NOMO-1 (cell line): ENCODE results near the gene PCDH20.
"Not testable (repeated sequence)": the region's sequence is repeated elsewhere in the genome, so short reads cannot be mapped to it uniquely, and the experiment has no call there.

ENCODE experiments used
- DNase-seq, 2 experiments: peaks; one replicate each; lab custom pipeline; 2025; ENCODE audit not compliant: unreplicated experiment in 2 of 2; lab: John Stamatoyannopoulos, UW

Gene PCDH20, protein sequence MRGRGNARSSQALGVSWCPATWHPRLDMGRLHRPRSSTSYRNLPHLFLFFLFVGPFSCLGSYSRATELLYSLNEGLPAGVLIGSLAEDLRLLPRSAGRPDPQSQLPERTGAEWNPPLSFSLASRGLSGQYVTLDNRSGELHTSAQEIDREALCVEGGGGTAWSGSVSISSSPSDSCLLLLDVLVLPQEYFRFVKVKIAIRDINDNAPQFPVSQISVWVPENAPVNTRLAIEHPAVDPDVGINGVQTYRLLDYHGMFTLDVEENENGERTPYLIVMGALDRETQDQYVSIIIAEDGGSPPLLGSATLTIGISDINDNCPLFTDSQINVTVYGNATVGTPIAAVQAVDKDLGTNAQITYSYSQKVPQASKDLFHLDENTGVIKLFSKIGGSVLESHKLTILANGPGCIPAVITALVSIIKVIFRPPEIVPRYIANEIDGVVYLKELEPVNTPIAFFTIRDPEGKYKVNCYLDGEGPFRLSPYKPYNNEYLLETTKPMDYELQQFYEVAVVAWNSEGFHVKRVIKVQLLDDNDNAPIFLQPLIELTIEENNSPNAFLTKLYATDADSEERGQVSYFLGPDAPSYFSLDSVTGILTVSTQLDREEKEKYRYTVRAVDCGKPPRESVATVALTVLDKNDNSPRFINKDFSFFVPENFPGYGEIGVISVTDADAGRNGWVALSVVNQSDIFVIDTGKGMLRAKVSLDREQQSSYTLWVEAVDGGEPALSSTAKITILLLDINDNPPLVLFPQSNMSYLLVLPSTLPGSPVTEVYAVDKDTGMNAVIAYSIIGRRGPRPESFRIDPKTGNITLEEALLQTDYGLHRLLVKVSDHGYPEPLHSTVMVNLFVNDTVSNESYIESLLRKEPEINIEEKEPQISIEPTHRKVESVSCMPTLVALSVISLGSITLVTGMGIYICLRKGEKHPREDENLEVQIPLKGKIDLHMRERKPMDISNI

DNA sequence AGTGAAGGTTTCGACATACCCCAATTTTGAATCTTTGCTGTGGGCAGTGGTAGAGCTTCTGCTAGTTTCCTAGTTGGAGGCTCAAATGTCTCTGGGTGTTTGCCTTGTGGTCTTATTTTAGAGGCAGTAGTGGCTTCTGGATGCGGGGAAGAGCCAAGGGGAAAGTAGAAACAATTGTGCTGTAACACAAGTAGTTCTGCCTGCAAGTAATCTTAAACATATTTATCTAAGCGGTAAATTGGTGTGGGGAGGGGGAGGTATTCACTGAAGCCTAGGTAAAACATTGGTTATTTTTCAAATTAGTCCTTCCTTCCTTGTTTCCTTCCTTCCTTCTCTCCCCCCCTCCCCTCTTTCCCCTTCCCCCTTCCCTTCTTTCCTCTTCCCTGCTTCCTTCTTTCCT is at the start of gene PCDH20:
PCDH20 (minus strand) TSS at position 101 of the 400 bp plus-strand sequence. CDS start 691 bp downstream, outside the sequence.
- no peak for DNase-seq

DNA sequence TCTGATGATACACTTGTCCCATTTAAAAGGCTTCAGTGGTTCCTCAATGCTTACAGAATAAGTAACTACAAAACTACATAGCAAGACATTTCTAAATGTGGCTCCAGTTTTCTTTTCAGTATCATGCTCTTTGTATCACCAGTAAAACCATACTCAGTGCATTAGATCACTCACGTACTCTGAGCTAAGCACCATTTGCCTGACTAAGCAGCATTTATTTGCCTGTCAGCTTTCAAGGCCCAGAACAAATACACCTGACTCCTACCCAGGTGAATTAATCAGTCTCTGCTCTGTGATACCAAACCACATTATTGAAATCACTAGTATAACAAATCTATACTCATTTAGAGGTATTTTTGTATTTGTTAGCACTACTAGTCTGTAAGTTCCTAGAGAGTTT is 47.4 kb upstream of the PCDH20 start:
- no peak for DNase-seq

- no peak for DNase-seq
These were observed 37.5 kb upstream of the PCDH20 start for GRCh38 chr13:61453121-61453520.

- no peak for DNase-seq
These were observed 16.4 kb upstream of the PCDH20 start for GRCh38 chr13:61432029-61432428.

GRCh38 chr13:61423915-61424314 is 8.3 kb upstream of the PCDH20 start:
- DNase-seq, result no peak

GRCh38 chr13:61417086-61417570 is 1.5 kb upstream of the PCDH20 start:
- no peak for DNase-seq

GRCh38 chr13:61415058-61415721 is 459 bp downstream of the PCDH20 start:
- no peak for DNase-seq

GRCh38 chr13:61414686-61415057 is 977 bp downstream of the PCDH20 start:
- no peak for DNase-seq

GRCh38 chr13:61413572-61414535 is 1.8 kb downstream of the PCDH20 start:
- no peak for DNase-seq

GRCh38 chr13:61410669-61411297 is 4.9 kb downstream of the PCDH20 start:
- DNase-seq, result peak; percentile 1 to 8

DNA sequence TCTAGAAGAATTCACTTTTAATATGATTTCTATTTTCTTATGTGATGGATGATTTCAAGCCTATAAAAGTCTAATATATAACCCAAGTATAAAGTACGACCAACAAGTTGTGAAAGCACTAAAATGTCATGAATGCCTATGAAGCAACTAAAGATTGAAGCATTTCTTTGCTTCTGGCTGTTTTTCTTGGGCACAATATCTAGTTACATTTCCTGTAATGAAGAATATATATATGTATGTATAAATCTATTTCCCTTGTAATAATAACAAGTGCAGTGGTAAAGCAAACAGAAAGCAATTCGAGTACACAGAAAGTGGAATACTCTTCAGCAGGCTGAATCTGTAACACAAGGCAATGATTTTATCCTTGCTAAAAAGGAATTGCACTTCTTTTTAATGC is 5.4 kb downstream of the PCDH20 start:
- DNase-seq, result no peak

GRCh38 chr13:61408571-61408970 is 7.1 kb downstream of the PCDH20 start:
- DNase-seq, result no peak

DNA sequence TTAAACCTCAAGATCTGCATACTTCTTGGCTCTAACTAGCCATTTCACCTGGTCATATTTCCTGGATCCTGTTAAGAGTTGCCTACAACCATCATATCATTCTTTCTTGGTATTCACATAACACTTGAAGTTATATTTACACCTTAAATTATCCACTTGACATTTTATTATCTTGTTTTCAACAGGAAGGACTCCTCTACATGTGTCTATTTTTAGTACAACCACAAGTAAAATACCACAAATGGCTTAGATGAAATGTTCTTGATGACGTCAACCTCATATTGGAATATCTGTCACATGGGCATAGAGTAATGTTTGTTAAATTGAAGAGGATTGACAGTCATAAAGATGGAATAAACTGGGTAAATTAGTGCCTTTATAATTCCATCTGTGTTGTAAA is 9.4 kb downstream of the PCDH20 start:
- no peak for DNase-seq

- DNase-seq, result no peak
These were observed 19.5 kb downstream of the PCDH20 start for GRCh38 chr13:61396121-61396520.

- DNase-seq, result no peak
These were observed 24.2 kb downstream of the PCDH20 start for GRCh38 chr13:61391426-61391825.

- no peak for DNase-seq
These were observed 28.0 kb downstream of the PCDH20 start for GRCh38 chr13:61387694-61388093.

GRCh38 chr13:61383111-61383510 is 32.5 kb downstream of the PCDH20 start:
- DNase-seq, result no peak

DNA sequence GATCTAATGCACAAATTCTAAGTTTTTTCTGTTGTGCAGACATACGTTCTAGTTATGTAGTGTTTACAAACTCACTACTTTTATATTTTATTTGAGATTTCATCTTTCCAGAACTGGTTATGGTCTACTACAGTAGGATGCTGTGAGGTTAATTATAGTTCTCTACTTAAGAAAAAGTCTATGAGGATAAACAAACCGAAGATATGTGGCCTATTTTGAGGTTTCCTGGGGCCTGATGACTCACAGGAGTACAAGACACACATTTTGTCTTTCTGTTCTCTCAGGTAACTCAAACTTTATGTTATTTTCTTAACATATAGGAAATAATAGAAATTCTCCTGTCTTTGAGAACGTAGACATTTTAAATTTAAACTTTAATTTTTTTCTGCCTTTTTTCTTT is 45.1 kb downstream of the PCDH20 start:
- no peak for DNase-seq

GRCh38 chr13:61364690-61365089 is 51.0 kb downstream of the PCDH20 start:
- not testable (repeated sequence) for DNase-seq
